Activated B cell treated with CpG ODN at 0.5 μM for 24 hours (primary cell): Measurements from ENCODE around the gene TAS2R60. TPM values are rescaled to one million over a fixed set of nuclear protein-coding genes. Genes with fewer than 3 reads are reported as not detected.

Experiments
- ATAC-seq: fragments of 200-7000 bp; cut with Tn5 transposase; one replicate; pipeline ENCODE4 v1.10.0; 2021; ENCODE audit warnings: low read depth, mild to moderate bottlenecking, moderate library complexity
- CTCF ChIA-PET: fragments of 350-600 bp; sonication (Branson Sonifier 250); formaldehyde crosslinking; loops from one replicate; lab custom pipeline; 2021; ENCODE audit warnings: antibody characterized with exemption; lab: Charles Lee
- POLR2A ChIA-PET: fragments of 350-600 bp; sonication (Branson Sonifier 250); formaldehyde crosslinking; loops from one replicate; lab custom pipeline; 2021; ENCODE audit warnings: antibody characterized with exemption; lab: Charles Lee
- DNase-seq: peaks from one replicate; pipeline ENCODE4 v3.0.0; 2022
- H3K27ac Mint-ChIP-seq: one replicate; pipeline ENCODE4 v1.8.0; 2020; ENCODE audit warnings: mixed read lengths
- H3K27me3 Mint-ChIP-seq: one replicate; pipeline ENCODE4 v1.8.0; 2021; ENCODE audit warnings: mixed read lengths
- H3K36me3 Mint-ChIP-seq: one replicate; pipeline ENCODE4 v1.8.0; 2021; ENCODE audit warnings: low read depth, mixed read lengths
- H3K4me1 Mint-ChIP-seq: one replicate; pipeline ENCODE4 v1.8.0; 2021; ENCODE audit warnings: mixed read lengths
- H3K4me3 Mint-ChIP-seq: one replicate; pipeline ENCODE4 v1.8.0; 2020; ENCODE audit warnings: mild to moderate bottlenecking, mixed read lengths
- H3K9me3 Mint-ChIP-seq: one replicate; pipeline ENCODE4 v1.8.0; 2020; ENCODE audit warnings: mixed read lengths
- intact Hi-C: fragments of 100-400 bp; cut with micrococcal nuclease; formaldehyde crosslinking; loops from one replicate; pipeline ENCODE4 v1.15.1; 2024
- total RNA-seq: library from RNA; stranded (reverse); gene quantifications from 2 replicates; pipeline ENCODE4 v1.2.3, GENCODE V29; 2022
- TF ChIP-seq, protein P1 (sequence below): fragments of 200-600 bp; IDR thresholded peaks from one replicate; pipeline ENCODE4 v1.8.0; 2022; ENCODE audit warnings: antibody characterized with exemption, mild to moderate bottlenecking

Gene TAS2R60
- total RNA-seq, 1 donor from 2014 or later: not detected

DNA sequence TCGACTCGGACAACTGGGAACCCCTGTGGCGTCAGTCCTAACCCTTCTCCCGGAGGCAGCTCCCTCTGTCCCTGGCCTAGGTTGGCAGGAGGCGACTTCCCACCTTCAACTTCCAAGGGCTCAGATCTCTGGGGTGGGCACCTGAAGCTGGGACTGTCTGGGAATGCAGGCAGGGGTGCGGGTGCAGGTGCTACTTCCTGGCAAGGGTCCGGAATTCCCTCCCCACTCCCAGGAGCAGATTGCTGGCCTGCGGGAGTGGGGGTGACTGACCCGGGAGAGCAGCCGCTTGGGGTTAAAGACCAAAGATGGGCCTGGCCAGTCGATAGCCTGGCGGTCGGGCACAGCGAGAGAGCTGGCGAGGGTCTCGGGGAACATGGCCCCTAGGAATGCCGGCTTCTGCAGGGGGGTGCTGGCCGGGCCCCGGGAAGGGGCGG, 35.0 kb upstream of the TAS2R60 start:
- POLR2A ChIA-PET: interaction anchor here (0.9 kb wide), 1 partner anchor 28 kb away, joined by 6 read pairs; no protein-coding TSS in a partner anchor
- intact Hi-C loops: loop anchor here (2.0 to 5.0 kb wide), 3 partner anchors 27 to 167 kb away; partner anchors contain the start of gene ZYX
- Mint-ChIP-seq H3K9me3 (no peaks in the 10 kb centered on the region), H3K27ac (no peak overlapping the region), H3K36me3 (no peaks in the 10 kb centered on the region), H3K4me3 (peak overlapping the region; percentile 38), H3K27me3 (peaks cover 33% of the 10 kb centered on the region), H3K4me1 (peaks cover 29% of the 10 kb centered on the region)
- CTCF ChIA-PET: interaction anchor here (2.5 to 3.4 kb wide), 2 partner anchors 8 to 168 kb away, joined by 9 to 19 read pairs; no protein-coding TSS in a partner anchor
- TF ChIP-seq, protein P1, sequence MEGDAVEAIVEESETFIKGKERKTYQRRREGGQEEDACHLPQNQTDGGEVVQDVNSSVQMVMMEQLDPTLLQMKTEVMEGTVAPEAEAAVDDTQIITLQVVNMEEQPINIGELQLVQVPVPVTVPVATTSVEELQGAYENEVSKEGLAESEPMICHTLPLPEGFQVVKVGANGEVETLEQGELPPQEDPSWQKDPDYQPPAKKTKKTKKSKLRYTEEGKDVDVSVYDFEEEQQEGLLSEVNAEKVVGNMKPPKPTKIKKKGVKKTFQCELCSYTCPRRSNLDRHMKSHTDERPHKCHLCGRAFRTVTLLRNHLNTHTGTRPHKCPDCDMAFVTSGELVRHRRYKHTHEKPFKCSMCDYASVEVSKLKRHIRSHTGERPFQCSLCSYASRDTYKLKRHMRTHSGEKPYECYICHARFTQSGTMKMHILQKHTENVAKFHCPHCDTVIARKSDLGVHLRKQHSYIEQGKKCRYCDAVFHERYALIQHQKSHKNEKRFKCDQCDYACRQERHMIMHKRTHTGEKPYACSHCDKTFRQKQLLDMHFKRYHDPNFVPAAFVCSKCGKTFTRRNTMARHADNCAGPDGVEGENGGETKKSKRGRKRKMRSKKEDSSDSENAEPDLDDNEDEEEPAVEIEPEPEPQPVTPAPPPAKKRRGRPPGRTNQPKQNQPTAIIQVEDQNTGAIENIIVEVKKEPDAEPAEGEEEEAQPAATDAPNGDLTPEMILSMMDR: no peak
- no peak for DNase-seq
- ATAC-seq: no peak

DNA sequence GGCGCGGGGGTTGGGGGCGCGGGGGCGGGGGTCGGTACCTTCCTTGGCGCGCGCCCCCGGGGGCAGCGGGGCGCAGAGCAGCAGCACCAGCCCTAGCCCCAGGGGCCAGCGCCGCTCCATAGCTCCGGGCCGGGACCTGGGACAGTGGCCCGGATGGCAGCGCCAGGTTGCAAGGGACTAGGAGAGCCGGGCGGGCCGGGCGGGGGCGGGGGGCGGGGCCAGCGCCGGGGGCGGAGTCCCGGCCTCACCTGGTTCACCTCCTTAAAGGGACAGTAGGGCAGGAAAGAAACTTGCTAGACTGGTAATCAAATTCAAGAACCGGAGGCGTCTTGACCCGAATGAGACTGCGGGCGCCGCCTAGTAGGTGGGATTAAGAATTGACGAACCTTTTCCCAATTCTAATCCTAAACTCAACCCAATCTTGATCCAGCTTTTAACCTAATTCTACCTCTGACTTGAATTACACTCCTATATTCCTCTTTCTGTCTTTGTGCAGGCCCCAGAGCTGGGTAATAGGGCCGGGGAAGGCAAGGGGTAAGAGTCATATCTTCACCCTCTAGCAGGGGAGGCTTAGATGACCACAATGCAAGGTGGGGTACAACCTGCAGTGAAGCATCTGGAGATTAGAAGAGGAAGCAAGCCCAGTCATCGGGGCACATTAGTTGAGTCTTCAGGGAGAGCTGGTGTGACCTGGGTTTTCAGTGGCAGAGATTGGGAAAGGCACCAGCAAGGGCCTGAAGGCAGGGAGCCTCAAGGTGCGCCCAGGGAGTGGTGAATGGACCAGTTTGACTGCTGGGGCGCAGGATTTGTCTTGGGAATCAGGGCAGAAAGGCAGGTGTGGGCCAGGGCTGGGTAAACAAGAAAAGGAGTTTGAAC, 34.3 kb upstream of the TAS2R60 start, which contains the start of gene EPHA1:
EPHA1 (minus strand) TSS at position 171 of the 876 bp plus-strand sequence; CDS start at position 120, 51 bp downstream.
- TF ChIP-seq, protein P1: no peak
- DNase-seq: no peak
- CTCF ChIA-PET: interaction anchor here (2.5 to 3.4 kb wide), 2 partner anchors 7 to 168 kb away, joined by 9 to 19 read pairs; no protein-coding TSS in a partner anchor
- intact Hi-C loops: loop anchor here (2.0 to 5.0 kb wide), 3 partner anchors 28 to 168 kb away; partner anchors contain the start of gene ZYX
- POLR2A ChIA-PET: no interaction called here
- Mint-ChIP-seq H3K4me1 (peaks cover 29% of the 10 kb centered on the region), H3K27ac (no peak within 1 kb of the TSS), H3K9me3 (no peaks in the 10 kb centered on the region), H3K36me3 (no peaks in the 10 kb centered on the region), H3K4me3 (peak within 1 kb of the TSS; percentile 38), H3K27me3 (peaks cover 34% of the 10 kb centered on the region)
- ATAC-seq: peak; percentile 80

DNA sequence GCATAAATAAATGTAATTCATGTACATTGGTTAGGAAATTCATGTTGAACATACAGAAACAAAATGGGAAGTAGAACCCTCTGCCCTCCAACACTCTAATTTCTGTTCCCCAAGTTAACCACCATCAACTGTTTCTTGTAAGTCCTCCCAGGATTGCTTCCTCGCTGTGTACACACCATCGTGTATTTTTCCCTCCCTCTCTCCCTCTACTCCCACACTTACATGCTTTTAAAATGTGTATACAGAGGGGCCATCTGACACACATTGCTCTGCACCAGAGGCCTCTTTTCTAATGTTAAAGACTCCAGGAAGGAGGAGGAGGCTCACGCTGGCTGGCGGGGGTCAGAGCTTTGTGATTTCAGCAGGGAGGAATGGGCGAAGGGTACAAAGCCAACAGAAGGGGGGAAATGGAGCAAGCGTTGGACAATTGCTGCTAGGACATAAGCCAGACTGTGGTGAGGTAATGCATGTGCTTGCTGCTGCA, 32.7 kb upstream of the TAS2R60 start:
- Mint-ChIP-seq H3K4me3 (no peak overlapping the region), H3K27ac (no peak overlapping the region), H3K4me1 (peaks cover 29% of the 10 kb centered on the region), H3K9me3 (no peaks in the 10 kb centered on the region), H3K27me3 (peaks cover 43% of the 10 kb centered on the region), H3K36me3 (no peaks in the 10 kb centered on the region)
- ChIA-PET POLR2A (interaction anchor here (0.6 kb wide), 1 partner anchor 407 kb away, joined by 3 read pairs; no protein-coding TSS in a partner anchor), CTCF (interaction anchor here (3.4 kb wide), 1 partner anchor 170 kb away, joined by 19 read pairs; no protein-coding TSS in a partner anchor)
- ATAC-seq (no peak), DNase-seq (no peak)
- intact Hi-C loops: no loop called here
- TF ChIP-seq, protein P1: no peak

DNA sequence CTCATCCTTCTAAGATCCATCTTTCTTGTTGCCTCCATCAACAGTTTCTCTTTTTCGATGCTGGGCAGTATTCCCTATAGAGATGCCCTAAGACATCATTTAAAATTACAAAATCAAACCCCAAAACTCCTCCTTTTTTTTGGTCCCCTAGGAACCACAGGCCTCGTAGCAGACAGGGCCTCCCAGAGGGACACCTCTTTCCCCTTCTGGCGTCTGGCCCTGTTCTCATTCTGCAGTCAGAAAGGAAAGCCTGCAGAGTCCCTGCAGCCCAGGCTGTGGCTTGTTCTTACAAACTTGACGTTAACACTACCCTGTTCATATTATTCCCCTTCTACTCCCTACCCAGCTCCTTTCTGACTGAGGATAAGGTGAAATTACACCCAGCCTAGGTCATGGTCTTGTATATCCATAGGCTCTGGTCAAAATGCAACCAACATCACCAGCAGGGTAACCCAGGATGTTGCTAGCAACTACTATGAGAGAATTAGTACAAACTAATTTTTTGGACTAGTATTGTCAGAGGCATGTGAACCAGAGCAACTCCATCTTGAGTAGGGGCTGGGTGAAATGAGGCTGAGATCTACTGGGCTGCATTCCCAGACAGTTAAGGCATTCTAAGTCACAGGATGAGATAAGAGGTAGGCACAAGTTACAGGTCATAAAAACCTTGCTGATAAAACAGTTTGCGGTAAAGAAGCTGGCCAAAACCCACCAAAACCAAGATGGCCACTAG, 31.1 kb upstream of the TAS2R60 start:
- POLR2A ChIA-PET: no interaction called here
- Mint-ChIP-seq H3K36me3 (no peaks in the 10 kb centered on the region), H3K4me1 (peaks cover 29% of the 10 kb centered on the region), H3K27me3 (peaks cover 50% of the 10 kb centered on the region), H3K27ac (no peak overlapping the region), H3K9me3 (no peaks in the 10 kb centered on the region), H3K4me3 (no peak overlapping the region)
- CTCF ChIA-PET: interaction anchor here (1.4 kb wide), 1 partner anchor 173 kb away, joined by 4 read pairs; no protein-coding TSS in a partner anchor
- DNase-seq (no peak), ATAC-seq (no peak)
- intact Hi-C loops: no loop called here
- TF ChIP-seq, protein P1: no peak
